Left lung (tissue), 10 donors: ENCODE measurements around the gene GSTM1. TPM values are rescaled to one million over a fixed set of nuclear protein-coding genes. Genes with fewer than 3 reads are reported as not detected.
A peak's percentile ranks its signal among the peaks of the same experiment; 100 is the strongest.
"Not testable (repeated sequence)": the region's sequence is repeated elsewhere in the genome, so short reads cannot be mapped to it uniquely, and the experiment has no call there.

Experiments used
- ATAC-seq: fragments of 200-7000 bp; cut with Tn5 transposase; one replicate; pipeline ENCODE4 v1.9.1; 2020; ENCODE audit warnings: moderate library complexity
- DNase-seq, 4 donors: peaks; one replicate each; pipeline ENCODE4 v3.0.0-alpha.2; 2013 to 2020
- H3K27ac ChIP-seq, 2 donors: fragments of 200-600 bp; sonication (generic) in 1 of 2; one replicate each; pipeline versions ENCODE4 v1.5.0 to v1.8.0; 2020 to 2021
- H3K27me3 ChIP-seq, 2 donors: fragments of 200-600 bp; sonication (generic) in 1 of 2; one replicate each; pipeline versions ENCODE4 v1.5.0 to v1.8.0; 2020 to 2021
- H3K36me3 ChIP-seq, 2 donors: fragments of 200-600 bp; sonication (generic) in 1 of 2; one replicate each; pipeline versions ENCODE4 v1.5.0 to v1.8.0; 2020 to 2021
- H3K4me1 ChIP-seq, 2 donors: fragments of 200-600 bp; one replicate each; pipeline ENCODE4 v1.8.0; 2021
- H3K4me3 ChIP-seq, 2 donors: fragments of 200-600 bp; sonication (generic) in 1 of 2; one replicate each; pipeline versions ENCODE4 v1.5.0 to v1.8.0; 2020 to 2021; ENCODE audit warnings: mild to moderate bottlenecking in 1 of 2
- H3K9me3 ChIP-seq, 2 donors: fragments of 200-600 bp; sonication (generic) in 1 of 2; one replicate each; pipeline versions ENCODE4 v1.5.0 to v1.8.0; 2020 to 2021
- intact Hi-C, 2 donors: fragments of 100-400 bp; cut with DNase I; formaldehyde crosslinking; loops; one replicate each; pipeline versions ENCODE4 v1.11.2 to v1.14.2; 2022
- polyA plus RNA-seq, 6 donors: library from polyadenylated mRNA; unstranded; fragments of 120-200 nt; gene quantifications; one replicate each; pipeline ENCODE4 v1.2.1, GENCODE V29; 2013; ENCODE audit not compliant: insufficient read length in 6 of 6
- total RNA-seq, 2 donors: library from RNA; stranded (reverse); fragmentation: NEBNext Ultra II Directional; extraction: Animal tissue kit (Norgen Biotek cat#: 25700); gene quantifications; one replicate each; pipeline ENCODE4 v1.2.1, GENCODE V29; 2021
- TF ChIP-seq, protein P1 (sequence below), 2 donors: fragments of 200-600 bp; sonication (generic) in 1 of 2; IDR thresholded peaks; one replicate each; pipeline versions ENCODE4 v1.5.0 to v1.8.0; 2021; ENCODE audit warnings: antibody characterized with exemption in 2 of 2
- donor health status: DM: no; HTN: yes; CAD: no.
- donor health status: DM: no; HTN: no; CAD: no.

Gene GSTM1
- total and polyA plus RNA-seq, 8 donors: 1.7 to 165 (median 96.2) TPM; not detected in 1

DNA sequence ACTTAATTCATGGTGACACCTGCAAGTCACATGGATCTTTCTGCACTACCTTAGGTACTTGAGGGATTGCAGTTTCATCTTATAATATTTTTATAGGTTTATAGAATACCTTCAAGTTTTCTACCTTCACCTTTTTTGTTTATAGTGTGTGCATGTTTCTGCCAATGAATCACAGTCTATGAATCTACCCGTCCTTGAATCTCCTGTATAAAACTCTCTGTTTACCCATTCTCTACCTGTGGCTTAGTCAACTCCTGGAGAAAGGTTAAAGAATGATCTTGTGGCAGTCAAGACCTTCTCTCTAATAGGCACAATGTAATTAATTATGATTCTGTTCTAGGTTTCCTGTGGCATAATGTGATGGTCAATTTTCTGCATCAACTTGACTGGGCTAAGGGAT lies 22.9 kb upstream of the GSTM1 start:
- Histone ChIP-seq H3K4me1 (peaks cover 0 to 15% of the 10 kb centered on the region in 2 donors), H3K27me3 (no peaks in the 10 kb centered on the region), H3K4me3 (no peak overlapping the region), H3K36me3 (peaks cover 0 to 6% of the 10 kb centered on the region in 2 donors), H3K27ac (no peak overlapping the region), H3K9me3 (no peaks in the 10 kb centered on the region)
- TF ChIP-seq, protein P1, sequence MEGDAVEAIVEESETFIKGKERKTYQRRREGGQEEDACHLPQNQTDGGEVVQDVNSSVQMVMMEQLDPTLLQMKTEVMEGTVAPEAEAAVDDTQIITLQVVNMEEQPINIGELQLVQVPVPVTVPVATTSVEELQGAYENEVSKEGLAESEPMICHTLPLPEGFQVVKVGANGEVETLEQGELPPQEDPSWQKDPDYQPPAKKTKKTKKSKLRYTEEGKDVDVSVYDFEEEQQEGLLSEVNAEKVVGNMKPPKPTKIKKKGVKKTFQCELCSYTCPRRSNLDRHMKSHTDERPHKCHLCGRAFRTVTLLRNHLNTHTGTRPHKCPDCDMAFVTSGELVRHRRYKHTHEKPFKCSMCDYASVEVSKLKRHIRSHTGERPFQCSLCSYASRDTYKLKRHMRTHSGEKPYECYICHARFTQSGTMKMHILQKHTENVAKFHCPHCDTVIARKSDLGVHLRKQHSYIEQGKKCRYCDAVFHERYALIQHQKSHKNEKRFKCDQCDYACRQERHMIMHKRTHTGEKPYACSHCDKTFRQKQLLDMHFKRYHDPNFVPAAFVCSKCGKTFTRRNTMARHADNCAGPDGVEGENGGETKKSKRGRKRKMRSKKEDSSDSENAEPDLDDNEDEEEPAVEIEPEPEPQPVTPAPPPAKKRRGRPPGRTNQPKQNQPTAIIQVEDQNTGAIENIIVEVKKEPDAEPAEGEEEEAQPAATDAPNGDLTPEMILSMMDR (IDR thresholded peaks at IDR 0.05): no peak
- DNase-seq: no peak
- intact Hi-C loops: no loop called here
- no peak for ATAC-seq

DNA sequence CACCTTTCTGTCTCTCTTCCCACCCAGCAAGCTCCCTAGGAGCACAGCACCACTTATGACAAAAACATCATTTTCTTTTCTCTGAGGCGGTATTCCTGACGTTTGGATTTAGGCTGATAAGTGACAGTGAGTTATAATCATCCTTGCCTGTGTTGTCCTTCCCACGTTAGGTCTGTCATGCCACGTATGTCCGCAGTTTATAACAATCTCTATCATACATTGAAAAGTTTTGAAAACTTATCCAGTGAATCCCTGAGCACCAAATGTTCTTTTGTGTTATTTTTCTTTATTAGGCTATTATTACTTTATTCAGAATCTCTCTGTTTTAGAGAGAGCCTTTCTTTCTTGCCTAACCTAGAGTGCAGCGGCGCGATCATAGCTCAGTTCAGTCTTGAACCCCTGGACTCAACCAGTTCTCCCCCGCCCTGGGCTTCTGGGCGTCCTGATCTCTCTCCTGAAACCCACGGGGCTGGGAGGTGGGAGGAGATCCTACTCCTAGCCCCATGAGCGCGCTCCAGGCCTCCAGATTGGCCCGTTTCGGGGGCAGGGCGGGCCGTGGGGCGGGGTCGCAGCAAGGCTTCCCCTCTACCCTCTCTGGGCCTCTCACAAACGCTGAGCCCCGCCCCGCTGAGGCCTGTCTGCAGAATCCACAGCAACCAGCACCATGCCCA lies 20.0 kb upstream of the GSTM1 start, which contains the start of gene GSTM2:
TSS of gene GSTM2 (plus strand) at position 606 of the 671 bp plus-strand sequence. CDS start at position 665, 59 bp downstream.
- intact Hi-C loops: no loop called here
- ATAC-seq: peak; percentile 100
- Histone ChIP-seq H3K4me3 (peak within 1 kb of the TSS; percentile 27 to 44), H3K4me1 (peaks cover 0 to 15% of the 10 kb centered on the region in 2 donors), H3K27me3 (no peaks in the 10 kb centered on the region), H3K27ac (no peak within 1 kb of the TSS), H3K36me3 (no peaks in the 10 kb centered on the region), H3K9me3 (no peaks in the 10 kb centered on the region)
- peak; percentile 91 to 98 (median 94) for DNase-seq
- TF ChIP-seq, protein P1 (IDR thresholded peaks at IDR 0.05): no peak

DNA sequence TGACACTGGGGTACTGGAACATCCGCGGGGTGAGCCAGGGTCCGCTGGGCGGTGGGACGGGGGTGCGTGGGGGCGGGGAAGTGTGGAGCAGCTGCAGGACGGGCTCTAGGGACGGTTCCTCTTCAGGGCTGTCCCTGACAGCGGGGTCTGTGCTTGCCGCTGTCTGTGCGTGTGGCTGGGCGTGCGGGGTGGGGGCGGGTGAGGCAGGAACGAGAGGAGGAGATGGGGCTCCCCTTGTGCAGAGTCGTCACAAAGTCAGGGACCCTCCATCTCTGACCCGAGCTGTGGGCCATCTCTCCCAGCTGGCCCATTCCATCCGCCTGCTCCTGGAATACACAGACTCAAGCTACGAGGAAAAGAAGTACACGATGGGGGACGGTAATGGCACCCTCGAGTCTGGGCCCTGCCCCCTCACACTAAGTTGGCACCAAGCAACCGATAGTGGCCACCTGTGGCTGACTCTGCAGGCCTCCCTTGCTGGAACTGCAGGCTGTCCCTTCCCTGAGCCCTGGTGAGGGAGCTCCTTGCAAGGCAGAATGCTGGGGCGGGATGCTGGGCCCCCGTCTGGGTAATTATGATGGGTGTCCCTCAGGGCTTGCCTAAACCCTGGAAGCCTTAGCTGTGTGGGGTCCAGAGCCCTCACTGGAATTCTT lies 19.4 kb upstream of the GSTM1 start:
- TF ChIP-seq, protein P1 (IDR thresholded peaks at IDR 0.05): no peak
- Histone ChIP-seq H3K9me3 (no peaks in the 10 kb centered on the region), H3K27me3 (no peaks in the 10 kb centered on the region), H3K4me1 (peaks cover 0 to 15% of the 10 kb centered on the region in 2 donors), H3K27ac (no peak overlapping the region), H3K4me3 (peak overlapping the region; percentile 27 to 44), H3K36me3 (no peaks in the 10 kb centered on the region)
- intact Hi-C loops: no loop called here
- no peak for DNase-seq
- peak; percentile 18 for ATAC-seq

DNA sequence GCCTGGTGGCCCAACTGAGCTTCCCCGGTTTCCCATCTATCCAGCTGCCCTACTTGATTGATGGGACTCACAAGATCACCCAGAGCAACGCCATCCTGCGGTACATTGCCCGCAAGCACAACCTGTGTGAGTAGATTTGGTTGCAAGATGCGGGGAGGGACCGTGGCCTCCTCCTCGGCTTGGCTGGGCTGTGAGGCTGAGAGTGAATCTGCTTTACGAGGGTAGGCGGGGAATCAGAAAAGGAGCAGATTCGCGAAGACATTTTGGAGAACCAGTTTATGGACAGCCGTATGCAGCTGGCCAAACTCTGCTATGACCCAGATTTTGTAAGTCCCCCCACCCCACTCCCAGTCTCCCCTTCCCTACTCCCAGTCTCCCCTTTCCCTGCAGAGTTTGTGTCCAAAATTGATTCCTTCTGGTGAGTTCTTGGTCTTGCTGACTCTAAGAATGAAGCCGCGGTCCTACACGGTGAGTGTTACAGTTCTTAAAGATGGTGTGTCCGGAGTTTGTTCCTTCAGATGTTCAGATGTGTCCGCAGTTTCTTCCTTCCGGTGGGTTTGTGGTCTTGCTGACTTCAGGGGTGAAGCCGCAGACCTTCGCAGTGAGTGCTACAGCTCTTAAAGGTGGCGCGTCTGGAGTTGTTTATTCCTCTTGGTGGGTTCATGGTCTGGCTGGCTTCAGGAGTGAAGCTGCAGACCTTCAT lies 18.2 kb upstream of the GSTM1 start:
- no peaks in the 10 kb centered on the region for H3K9me3 ChIP-seq
- no peak for DNase-seq
- no peak overlapping the region for H3K27ac ChIP-seq
- TF ChIP-seq, protein P1 (IDR thresholded peaks at IDR 0.05): no peak
- no peaks in the 10 kb centered on the region for H3K27me3 ChIP-seq
- H3K36me3 ChIP-seq: peaks cover 0 to 4% of the 10 kb centered on the region in 2 donors
- H3K4me3 ChIP-seq: no peak overlapping the region
- no peak for ATAC-seq
- intact Hi-C loops: no loop called here
- peaks cover 0 to 15% of the 10 kb centered on the region in 2 donors for H3K4me1 ChIP-seq

DNA sequence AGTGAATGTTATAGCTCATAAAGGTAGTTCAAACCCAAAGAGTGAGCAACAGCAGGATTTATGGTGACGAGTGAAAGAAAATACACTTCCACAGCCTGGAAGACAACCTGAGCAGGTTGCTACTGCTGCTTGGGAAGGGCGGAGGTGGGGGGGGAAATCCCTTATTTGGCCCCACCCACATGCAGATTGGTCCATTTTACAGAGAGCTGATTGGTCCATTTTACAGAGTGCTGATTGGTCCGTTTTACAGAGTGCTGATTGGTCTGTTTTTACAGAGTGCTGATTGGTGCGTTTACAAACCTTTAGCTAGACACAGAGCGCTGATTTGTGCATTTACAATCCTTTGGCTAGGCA lies 17.7 kb upstream of the GSTM1 start:
- peaks cover 0 to 15% of the 10 kb centered on the region in 2 donors for H3K4me1 ChIP-seq
- ATAC-seq, H3K27me3 ChIP-seq, H3K9me3 ChIP-seq, H3K36me3 ChIP-seq, DNase-seq, H3K4me3 ChIP-seq, H3K27ac ChIP-seq: not testable (repeated sequence)
- intact Hi-C loops: loop anchor here in 1 of 2 donors (5.0 kb wide), 1 partner anchor 47 kb away; no protein-coding TSS in a partner anchor
